Measurements from ENCODE around the gene KDM4C.

- TF ChIP-seq CTCF (conservative IDR thresholded peaks at IDR 0.05; ENCODE audit: low read depth, low read length) (no peak), EZH2 (IDR thresholded peaks at IDR 0.05; ENCODE audit: borderline replicate concordance, low read depth, low read length, poor library complexity, severe bottlenecking) (no peak)
Measured at GRCh38 chr9:7085357-7085756, 327.6 kb downstream of the KDM4C start.
